VCaP (cell line): ENCODE data around the gene GPC3.

ENCODE experiments used
- H3K27ac ChIP-seq: fragments of 450-650 bp; 2 replicates; pipeline ENCODE4 v1.5.1; 2017
- CTCF ChIP-seq: fragments of 450-650 bp; conservative IDR thresholded peaks from 2 replicates; pipeline ENCODE4 v1.5.1; 2017; ENCODE audit warnings: mild to moderate bottlenecking, moderate library complexity

Gene GPC3

GRCh38 chrX:133933316-133933715 is 52.1 kb downstream of the GPC3 start:
- H3K27ac ChIP-seq, result no peak overlapping the region
- TF ChIP-seq CTCF, result no peak

- H3K27ac ChIP-seq, result no peak overlapping the region
- no peak for TF ChIP-seq CTCF
These were observed 55.4 kb downstream of the GPC3 start for GRCh38 chrX:133929836-133930464.

GRCh38 chrX:133928365-133928764 is 57.0 kb downstream of the GPC3 start:
- H3K27ac ChIP-seq, result no peak overlapping the region
- TF ChIP-seq CTCF, result no peak

- H3K27ac ChIP-seq, result no peak overlapping the region
- no peak for TF ChIP-seq CTCF
These were observed 58.6 kb downstream of the GPC3 start for GRCh38 chrX:133926809-133927208.

GRCh38 chrX:133926099-133926498 is 59.3 kb downstream of the GPC3 start:
- TF ChIP-seq CTCF, result no peak
- no peak overlapping the region for H3K27ac ChIP-seq

- peak overlapping the region; percentile 54; the same call in 1 of the 2 replicates for H3K27ac ChIP-seq
- no peak for TF ChIP-seq CTCF
These were observed 60.8 kb downstream of the GPC3 start for GRCh38 chrX:133924548-133924947.

- peak overlapping the region; percentile 54 for H3K27ac ChIP-seq
- TF ChIP-seq CTCF, result no peak
These were observed 61.8 kb downstream of the GPC3 start for GRCh38 chrX:133923548-133923947.
